ENCODE results near the gene IFI27L1.

GRCh38 chr14:94144765-94145164 is 63.7 kb downstream of the IFI27L1 start:
- TF ChIP-seq POLR2A (IDR thresholded peaks at IDR 0.05) (no peak), CTCF (IDR thresholded peaks at IDR 0.05) (no peak)
